NCI-H2107 treated with DMSO at 0.1 percent for 48 hours (cell line): ENCODE results near the gene IMMP1L.
A peak's percentile ranks its signal among the peaks of the same experiment; 100 is the strongest.
"Not testable (repeated sequence)": the region's sequence is repeated elsewhere in the genome, so short reads cannot be mapped to it uniquely, and the experiment has no call there.

Experiments used
- DNase-seq: peaks from one replicate; lab custom pipeline; 2025; ENCODE audit not compliant: unreplicated experiment; lab: John Stamatoyannopoulos, UW

The IMMP1L gene, protein sequence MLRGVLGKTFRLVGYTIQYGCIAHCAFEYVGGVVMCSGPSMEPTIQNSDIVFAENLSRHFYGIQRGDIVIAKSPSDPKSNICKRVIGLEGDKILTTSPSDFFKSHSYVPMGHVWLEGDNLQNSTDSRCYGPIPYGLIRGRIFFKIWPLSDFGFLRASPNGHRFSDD

DNA sequence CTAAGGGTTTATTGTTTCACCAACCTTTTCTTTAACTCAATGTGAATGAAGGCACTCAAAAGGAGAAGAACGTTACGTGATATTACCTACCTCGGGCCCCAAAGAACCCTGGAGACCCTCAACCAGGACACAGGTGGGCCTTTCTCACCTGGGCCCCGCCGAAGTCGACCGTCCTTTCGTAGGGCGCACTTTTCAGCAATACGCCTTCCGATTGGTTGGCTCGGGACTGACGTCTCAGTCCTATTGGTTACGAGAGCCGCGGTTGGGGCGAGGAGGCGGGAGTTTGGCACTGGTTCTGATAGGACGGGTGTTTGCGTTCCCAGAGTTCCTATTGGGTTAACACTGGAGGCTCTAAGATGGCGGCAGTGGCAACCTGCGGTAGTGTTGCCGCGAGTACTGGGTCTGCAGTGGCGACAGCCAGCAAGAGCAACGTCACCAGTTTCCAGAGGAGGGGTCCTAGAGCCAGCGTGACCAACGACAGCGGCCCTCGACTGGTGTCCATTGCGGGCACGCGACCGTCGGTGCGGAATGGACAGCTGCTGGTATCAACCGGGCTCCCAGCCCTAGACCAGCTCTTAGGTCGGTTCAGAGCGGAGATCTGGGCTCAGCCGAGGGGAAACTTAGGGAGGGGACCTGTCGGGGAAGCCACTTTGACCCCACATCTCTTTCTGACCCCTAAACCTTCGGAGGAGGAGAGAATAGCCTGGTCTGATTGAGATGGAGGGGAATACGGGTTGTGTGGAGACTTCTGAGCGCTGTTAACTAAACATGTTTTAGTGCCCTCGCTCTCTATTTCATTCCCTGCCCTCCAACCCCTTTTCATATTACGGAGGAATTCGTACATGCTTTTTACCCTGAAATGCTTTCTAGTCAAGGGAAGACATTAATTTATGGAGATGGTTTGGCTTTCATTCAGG is at the start of gene IMMP1L, which contains the start of gene ELP4:
Gene IMMP1L, minus strand, starts transcription at position 194 of the 917 bp plus-strand sequence. CDS start 46,346 bp downstream, outside the sequence.
Gene ELP4, plus strand, starts transcription at position 339 of the 917 bp plus-strand sequence. Its CDS starts 18 bp downstream, at position 357.
- peak; percentile 95 for DNase-seq

DNA sequence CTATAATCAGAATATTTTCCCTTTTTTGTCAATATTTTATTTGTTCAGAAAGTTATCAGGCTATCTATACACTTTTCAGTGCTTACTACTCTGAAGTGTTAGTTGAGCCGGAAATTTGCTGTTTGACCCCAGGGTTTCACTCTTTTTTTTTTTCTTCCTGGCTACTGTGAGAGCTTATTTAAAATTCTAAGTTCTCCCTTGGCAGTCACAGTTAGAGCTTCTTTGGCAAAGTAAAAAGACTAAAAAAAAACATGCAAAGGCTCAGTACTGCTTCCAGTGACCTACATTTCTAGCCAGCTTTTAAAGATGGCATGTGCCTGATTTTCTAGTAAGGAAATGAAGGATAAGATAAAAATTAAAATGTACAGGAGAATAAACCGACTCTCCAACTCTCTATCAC is 48.6 kb upstream of the IMMP1L start:
- no peak for DNase-seq

DNA sequence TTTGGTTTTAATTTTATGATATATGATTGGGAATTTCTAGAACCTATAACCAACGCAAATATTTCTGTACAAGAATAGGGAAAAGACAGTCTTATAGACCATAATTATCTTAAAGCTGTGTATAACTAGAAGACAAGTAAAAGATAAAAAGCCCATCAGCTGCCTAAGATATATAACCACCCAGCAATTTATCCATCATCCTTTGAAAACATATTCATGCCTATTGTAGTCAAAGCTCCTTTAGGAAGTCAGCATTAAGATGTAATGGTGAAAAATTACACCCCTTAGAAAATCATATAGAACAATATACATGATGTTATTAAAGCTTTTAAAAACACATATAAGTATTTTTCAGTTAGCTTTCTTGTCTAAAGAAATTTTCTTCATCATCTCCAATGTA is 46.5 kb upstream of the IMMP1L start:
- DNase-seq, result no peak

DNA sequence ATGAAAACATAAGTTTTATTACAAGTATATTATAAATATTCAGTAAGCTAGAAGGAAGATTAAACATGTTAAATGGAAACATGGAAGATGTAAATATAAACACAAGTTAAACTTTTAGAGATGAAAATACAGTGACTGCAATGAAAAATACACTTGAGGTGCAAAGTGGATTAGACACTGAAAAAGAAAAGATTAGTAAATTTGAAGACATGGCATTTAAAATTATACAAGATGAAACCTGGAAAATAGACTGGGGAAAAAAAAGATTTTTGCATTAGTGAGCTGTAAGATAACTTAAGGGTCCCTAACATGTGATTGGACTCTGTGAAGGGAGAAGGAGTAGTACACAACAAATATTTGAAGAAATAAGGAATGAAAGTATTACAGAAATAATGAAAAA is 33.4 kb upstream of the IMMP1L start:
- DNase-seq, result no peak

DNA sequence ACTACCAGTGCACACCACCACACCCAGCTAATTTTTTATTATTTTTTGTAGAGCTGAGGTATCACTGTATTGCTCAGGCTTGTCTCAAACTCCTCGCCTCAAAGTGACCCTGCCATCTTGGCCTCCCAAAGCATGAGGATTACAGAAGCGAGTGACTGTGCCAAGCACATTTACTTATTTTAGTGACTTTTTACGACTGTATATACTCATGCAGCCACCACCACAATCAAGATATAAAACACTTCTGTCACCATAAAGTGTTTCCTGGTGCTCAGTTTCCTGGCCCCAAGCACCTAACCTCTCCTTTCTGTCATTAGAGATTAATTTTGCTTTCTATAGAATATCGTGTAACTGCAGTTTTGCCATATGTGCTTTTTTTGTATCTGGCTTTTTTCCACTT is 26.1 kb upstream of the IMMP1L start:
- DNase-seq, result no peak

DNA sequence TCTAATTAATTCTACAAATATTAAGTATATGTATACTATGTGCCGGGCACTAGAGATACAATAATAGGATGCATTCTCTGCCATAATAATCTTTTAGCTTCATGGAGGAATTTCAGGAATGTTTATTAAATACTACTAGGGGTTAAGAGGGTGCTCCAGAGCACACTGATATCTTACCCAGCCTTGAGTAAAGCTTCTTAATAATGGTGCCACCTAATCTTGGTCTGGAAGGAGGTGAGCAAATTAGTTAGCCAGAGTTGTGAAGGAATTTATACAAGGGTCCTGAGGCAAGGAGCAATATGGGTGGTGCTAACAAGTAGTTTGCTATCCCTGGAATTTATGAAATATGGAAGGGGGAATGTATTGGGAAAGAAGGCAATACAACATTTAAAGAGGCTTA is 21.9 kb upstream of the IMMP1L start:
- no peak for DNase-seq

DNA sequence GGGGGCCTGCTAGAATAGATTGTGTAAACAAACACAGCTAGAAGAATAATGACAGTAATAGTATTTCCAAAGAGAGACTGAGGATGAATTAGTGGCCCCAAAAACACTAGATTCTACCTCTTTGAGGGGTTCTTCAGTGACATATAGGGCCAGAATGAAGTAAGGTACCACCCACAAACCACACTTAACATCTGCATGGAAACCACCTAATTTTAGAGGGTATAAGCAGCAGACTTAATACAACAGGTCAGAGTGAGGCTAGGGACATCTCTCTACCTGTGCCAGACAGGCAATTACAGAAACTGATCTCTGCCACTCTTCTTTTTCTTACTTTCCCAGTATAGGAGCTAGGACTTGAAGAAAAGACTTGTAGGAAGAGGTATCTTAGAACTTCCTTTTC is 20.3 kb upstream of the IMMP1L start:
- no peak for DNase-seq

DNA sequence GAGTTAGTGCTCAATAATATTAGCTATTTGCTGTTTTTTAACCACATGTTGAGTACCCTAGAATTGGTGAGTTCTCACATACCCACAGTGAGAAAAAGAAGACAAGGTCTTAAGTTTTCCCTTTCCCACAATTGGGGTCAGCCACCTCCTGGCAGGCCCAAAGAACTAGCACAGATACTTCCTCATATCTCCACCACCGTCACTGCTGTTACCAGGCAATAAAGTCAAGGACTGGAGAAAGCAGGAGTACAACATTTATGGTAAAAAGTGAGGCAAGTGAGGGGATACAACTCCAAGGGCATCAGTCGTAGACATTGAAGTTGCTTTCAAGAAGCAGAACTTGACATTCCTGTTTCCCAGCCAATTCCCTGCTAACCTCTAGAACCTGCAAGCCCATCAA is 19.8 kb upstream of the IMMP1L start:
- DNase-seq, result no peak

DNA sequence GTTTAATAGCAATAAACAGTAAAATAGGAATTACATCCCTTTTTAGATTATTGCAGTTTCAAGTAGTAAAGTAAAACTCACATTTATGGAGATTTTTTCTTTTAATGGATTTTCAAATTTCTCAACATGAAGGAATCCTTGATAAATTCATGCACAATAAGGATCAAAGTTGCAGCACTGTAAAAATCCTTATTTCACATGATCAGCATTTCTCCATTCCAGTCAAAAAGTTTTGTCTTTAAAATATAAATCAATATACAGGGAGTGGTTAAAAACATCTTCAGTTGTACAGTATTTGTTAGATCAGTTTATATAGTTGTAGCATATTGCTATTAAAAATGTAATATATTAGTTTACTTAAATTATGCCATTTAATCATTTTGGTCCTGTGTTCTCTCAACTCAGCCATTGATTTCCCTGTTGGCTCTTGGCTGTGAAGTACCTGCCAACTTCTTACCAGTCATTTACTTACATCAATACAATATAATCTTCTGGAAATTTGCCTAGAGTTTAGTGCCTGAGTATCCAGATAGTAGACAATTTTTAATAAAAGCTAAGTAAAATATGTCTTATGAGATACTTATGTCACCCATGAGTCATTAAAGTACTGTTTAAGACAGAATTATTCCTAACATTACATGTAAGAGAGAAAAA is 12.2 kb upstream of the IMMP1L start:
- no peak for DNase-seq

DNA sequence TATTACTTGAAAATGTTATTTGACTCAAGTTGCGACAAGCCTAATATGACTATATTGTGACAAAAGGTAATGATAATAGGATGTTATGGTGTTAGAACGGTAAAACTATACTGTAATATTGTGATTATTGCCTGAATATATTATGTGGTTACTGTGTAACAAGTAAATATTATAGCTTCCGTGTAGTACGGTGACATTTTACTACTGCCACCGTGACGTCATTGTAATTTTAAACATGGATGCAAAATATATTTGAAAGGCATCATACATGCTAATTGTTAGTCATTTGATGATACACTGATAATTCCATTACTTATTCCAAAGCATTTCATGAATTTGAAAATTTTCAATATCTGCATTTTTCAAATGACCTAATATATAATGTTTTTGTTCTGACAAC is 2.7 kb upstream of the IMMP1L start:
- DNase-seq, result no peak

DNA sequence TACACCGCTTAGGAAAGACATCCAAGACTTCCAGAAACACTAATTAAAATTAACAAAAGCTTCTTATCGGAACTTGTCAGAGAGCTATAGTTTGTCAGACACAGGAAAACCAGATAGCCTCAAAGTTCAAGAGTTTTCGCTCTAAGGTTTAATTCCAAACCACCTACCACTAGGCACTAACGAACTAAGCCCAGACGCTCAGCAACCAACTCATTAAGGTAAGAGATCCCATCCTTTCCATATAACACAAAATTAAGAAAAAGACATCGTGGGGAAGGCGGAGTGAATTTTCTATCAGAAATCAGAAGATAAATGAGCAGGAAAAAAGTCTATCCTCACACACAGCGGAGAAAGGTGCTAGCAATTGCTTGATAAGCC is 382 bp downstream of the IMMP1L start:
- DNase-seq, result peak; percentile 43

DNA sequence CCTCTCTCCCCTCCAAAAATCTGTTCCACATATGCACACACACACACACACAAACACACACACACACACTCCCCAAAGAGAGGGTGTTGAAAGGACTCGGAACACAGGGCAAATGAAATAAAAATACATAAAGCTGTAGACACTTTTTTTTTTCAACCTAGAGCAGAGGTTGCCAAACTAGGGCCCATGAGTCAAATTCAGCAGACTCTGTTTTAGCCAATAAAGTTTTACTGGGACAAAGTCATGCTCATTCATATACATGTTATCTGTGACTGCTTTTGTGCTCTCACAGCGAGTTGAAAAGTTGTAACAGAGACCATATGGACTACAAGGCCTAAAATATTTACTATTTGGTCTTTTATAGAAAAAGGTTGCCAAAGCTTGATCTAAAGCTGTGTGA is 8.9 kb downstream of the IMMP1L start:
- no peak for DNase-seq

DNA sequence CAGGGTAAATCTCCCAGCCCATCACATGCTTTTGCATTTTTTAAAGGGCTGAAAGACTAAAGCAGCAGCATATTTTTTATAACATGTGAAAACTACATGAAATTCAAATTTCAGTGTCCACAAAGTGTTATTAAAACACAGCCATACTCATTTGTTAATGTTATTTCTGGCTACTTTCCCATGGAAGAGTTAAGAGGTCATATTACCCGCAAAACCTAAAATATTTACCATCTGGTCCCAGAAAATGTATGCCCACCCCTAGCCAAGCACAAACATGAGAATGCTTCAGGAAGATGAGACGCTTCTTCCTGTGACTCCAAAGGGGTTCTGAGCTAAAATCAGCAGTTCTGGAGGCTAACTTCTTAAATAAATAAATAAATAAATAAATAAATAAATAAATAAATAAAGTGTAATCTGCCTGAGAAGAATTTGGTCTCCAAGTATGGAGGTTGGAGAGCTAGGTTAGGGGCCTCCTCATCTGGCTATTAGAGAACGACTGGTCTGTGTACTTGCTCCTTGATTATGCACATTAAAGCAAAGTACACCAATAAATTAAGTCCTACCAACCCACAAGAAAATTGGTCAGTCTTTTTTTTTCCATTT is 9.7 kb downstream of the IMMP1L start:
- DNase-seq, result no peak

DNA sequence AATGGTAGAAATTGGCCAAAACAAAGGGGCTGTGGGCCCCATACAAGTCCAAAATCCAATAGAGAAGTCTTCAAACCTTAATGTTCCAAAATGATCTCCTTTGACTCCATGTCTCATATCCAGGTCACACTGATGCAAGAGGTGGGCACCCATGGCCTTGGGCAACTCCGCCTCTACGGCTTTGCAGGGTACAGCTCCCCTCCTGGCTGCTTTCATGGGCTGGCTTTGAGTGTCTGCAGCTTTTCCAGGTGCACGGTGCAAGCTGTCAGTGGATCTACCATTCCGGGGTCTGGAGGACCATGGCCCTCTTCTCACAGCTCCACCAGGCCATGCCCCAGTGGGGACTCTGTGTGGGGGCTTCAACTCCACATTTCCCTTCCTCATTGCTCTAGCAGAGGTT is 15.7 kb downstream of the IMMP1L start:
- DNase-seq, result not testable (repeated sequence)

DNA sequence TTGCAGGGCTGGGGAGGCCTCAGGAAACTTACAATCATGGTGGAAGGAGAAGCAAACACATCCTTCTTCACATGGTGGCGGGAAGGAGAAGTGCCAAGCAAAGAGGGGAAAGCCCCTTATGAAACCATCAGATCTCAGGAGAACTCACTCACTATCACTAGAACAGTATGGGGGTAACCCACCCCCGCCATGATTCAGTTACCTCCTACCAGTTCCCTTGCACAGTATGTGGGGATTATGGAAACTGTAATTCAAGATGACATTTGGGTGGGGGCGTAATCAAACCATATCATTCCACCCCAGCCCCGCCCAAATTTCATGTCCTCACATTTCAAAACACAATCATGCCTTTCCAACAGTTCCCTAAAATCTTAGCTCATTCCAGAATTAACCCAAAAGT is 16.2 kb downstream of the IMMP1L start:
- no peak for DNase-seq

DNA sequence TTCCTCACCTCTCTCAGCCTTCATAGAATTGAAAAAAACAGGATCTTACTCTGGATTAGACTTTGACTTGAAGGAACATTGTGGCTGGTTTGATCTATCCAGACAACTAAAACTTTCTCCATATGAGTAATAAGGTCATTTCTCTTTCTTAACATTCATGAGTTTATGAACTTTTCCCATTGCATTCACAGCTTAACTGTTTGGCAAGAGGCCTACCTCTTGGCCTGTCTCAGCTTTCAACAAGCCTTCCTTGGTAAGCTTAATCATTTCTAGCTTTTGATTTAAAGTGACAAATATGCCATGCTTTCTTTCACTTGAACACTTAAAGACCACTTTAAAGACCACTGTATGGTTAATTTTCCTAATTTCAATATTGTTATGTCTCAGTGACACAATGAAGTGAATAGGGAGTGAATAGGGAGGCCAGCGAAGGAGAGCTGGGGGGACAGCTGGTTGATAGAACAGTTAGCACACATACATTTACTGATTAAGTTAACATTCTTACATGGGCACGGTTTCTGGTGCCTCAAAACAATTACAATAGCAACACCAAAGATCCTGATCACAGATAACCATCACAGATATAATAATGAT is 17.0 kb downstream of the IMMP1L start:
- no peak for DNase-seq

DNA sequence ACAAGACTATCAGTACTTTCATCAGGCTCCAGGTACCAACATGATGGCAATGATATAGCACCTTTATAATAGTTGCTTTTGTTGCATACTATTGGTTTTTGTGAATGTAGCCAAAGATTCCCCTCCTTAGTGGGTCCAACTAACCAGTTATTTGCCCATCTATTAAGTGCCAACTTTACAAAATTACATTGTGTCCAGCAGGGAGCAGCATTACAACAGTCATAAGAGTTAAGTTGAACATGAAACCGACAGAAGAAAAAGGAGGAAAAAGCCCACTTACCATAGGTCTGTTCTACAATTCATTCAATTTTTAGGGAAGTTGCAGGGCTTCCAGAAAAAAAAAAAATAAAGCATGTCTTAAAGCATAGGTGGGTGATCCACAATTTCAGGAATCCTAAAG is 21.6 kb downstream of the IMMP1L start:
- DNase-seq, result peak; percentile 31

DNA sequence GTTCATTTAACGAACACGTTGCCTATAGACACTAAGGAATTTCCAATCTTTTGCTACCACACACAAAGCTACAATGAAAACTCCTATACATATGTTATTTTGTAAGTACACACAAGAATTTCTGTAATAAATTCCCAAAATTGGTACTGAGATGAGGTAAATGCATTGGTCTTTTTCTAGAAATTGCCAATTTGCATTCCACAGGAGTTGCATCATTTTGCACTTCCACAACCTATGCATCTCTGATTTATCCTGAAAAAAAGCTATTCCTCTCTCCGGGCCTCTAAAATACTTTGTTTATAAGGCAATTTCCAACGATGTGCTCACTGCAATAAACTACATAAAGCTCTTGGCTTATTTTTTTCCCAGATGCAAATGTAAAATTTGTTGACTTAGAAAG is 24.9 kb downstream of the IMMP1L start:
- no peak for DNase-seq

DNA sequence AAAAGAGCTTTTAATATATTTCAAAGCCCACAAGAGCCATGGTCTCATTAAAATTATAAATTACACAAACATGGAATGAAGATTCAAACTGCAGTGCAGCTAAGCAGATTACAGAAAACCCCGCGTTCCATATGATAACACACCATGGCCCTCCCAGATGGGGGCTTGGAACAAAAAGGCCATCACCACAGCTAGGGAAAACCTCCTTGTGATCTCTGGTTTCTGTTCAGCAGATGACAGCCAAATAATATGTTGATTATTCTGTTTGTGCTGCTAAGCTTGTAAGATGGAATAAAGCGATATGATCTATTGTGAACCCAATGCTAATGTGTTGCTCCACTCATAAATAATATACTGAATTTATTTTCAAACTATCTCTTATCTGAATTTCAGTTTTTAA is 28.5 kb downstream of the IMMP1L start:
- DNase-seq, result no peak

DNA sequence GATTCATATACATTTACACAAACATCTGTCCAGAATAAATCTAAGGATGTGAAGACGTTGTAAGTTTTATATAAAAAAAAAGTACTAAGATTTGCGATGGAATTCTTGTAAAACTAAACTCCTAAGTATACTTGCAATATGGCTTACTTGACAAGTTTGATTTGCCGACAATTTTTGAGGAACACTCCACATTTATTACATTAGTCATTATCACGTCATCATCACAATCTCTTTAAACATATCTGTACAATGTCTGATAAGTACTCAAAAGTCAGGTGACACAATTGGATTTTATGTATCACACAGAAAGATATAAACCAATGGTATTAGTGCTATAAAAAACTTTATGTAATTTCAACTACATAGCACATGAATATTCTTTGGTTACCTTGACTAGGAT is 30.4 kb downstream of the IMMP1L start:
- DNase-seq, result no peak

DNA sequence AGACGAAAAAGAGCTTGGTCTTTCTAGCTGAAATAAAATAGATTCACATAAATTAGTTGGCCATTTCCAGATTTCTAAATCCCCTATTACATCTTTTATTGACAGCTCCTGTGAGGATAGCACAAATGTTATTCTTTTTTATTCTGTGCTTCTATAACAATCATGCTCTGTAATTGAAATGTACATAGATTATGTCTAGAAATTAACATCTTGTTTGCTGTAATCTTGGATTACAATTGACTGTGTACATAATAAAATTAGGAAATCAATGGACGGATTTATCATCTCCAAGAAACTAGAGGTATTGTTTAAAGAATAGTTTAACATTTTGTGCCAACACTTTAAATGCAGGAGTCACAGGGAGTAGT is 31.2 kb downstream of the IMMP1L start:
- no peak for DNase-seq
